Pulmonary artery endothelial cell (primary cell): Measurements from ENCODE around the gene TRAPPC2. TPM values are rescaled to one million over a fixed set of nuclear protein-coding genes. Genes with fewer than 3 reads are reported as not detected.
A peak's percentile ranks its signal among the peaks of the same experiment; 100 is the strongest.
"Not testable (repeated sequence)": the region's sequence is repeated elsewhere in the genome, so short reads cannot be mapped to it uniquely, and the experiment has no call there.

Experiments used
- DNase-seq: peaks from one replicate; pipeline ENCODE4 v3.0.0-alpha.2; 2011; ENCODE audit warnings: low read depth, low spot score
- total RNA-seq: library from RNA; depleted of rRNA; stranded (reverse); fragments of >200 nt; gene quantifications from 2 replicates; pipeline ENCODE4 v1.2.3, GENCODE V29; 2014

Gene TRAPPC2
- total RNA-seq, 1 donor from 2014 or later: 8.6 TPM

DNA sequence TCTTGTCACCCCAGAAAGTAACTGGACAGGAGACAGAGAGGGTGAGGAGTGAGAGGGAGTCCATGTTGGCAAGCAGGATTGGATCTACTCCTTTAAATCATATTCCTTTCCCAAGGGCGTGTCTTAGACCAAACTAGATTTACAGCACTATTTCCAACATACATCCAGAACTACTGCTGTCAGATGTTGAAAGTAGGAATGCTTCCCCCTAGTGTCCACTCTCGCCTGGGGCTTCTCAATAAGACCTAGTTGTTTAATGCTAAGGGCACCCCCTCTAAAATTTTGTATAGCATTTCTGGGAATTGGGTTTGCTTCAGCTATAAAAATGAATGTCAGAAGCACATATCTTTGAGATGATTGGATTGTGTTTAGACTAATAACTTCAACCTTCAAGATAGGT, 13.4 kb upstream of the TRAPPC2 start:
- peak; percentile 35 for DNase-seq

DNA sequence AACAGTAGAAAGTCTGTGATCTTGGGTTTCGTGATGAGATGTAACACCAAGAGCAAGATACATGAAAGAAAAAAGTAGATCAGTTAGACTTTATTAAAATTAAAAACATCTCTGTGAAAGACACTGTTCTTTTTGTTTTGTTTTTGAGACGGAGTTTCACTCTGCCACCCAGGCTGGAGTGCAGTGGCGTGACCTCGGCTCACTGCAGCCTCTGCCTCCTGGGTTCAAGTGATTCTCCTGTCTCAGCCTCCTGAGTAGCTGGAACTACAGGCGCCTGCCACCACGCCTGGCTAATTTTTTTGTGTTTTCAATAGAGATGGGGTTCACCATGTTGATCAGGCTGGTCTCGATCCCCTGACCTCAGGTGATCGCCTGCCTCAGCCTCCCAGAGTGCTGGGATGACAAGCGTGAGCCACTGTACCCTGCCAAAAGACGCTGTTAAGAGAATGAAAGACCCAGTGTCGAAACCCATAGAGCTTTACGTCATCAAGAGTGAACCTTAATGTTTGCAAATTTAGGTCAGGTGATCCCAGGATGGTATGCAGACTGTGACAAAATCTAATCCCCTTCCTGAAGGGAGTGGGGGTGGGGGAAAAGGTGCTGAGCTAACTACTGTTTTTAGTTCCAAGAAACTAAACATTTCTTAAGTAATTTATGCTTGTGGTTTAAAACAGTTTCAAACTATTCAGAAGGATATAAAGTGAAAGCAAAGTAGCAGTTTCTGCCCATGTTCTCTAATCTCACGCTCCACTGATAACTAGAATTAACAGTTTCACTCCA, 8.2 kb upstream of the TRAPPC2 start:
- DNase-seq: no peak

DNA sequence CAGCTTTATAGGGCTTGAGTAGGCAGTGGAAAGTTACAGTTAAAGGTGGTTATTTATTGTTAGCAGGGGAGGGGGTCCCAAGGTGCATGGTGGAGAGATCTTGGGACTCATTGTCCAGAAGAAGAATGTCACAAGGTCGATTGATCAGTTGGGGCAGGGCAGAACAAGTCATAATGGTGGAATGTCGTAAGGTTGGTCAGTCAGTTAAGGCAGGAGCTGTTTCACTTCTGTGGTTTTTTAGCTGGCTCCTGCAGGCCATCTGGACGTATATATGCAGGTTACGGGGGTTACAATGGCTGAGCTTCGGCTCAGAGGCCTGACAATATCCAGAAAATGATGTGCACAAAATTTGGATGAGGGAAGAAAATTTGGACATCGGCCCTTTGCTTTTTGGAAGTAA, 7.3 kb upstream of the TRAPPC2 start:
- no peak for DNase-seq

DNA sequence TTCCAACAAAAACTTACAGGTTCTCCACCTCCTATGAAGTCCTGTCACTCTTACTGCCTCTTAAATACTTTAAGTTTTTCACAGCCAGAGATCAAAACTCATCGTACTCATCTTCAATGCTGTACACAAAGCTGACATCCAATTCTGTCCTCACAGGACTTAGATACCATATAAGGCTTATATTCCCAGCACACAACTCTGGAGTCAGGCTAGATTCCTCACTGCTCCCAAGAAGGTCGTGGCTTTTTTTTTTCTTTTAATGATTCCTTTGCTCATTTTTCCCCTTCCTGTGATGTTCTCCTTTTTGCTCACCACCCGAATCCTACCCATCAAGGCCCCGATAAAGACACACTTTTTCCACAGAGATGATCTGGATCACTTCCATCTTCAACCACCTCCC, 914 bp downstream of the TRAPPC2 start:
- no peak for DNase-seq

DNA sequence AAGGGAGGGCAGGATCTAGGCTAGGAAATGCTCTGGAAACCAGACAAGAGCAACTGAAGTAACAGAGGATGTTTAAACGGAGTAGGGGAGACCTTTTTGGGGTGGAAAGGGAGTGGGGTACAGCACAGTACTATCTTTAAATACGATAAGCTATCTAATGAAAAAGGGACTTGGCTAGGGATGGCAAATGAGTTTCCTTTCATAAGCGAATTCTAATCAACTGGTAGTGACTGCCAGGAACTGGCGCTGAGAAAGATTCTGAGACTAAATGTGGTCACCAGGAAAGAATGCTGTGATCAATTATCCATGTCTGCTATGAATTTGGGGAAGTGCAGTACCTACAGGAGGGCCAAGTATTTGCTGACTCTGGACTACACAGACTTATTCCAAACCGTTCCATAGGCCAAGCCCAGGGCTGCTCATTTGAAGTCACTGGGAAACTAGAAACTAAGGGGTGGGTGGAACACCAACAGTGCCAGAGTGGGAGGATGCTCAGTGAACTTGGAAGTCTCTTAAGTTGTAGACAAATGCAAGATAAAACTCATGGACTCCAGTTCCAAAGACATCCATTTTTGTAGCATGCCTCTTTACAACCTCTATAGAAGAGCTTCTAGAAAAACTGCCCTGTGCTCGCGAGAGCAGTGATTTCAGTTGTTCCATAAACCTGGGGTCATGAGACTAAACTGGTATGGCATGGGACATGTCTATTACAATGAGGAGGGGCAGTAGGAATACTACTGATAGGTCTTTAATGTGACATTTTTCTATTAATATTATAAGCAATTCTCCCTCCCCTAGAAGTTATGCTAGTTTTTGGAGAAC, 2.0 kb downstream of the TRAPPC2 start:
- DNase-seq: no peak

DNA sequence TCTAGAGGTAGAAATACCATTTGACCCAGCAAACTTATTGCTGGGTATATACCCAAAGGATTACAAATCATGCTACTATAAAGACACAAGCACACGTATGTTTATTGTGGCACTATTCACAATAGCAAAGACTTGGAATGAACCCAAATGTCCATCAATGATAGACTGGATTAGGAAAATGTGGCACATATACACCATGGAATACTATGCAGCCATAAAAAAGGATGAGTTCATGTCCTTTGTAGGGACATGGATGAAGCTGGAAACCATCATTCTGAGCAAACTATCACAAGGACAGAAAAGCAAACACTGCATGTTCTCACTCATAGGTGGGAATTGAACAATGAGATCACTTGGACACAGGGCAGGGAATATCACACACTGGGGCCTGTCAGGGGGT, 3.9 kb downstream of the TRAPPC2 start:
- DNase-seq: not testable (repeated sequence)

DNA sequence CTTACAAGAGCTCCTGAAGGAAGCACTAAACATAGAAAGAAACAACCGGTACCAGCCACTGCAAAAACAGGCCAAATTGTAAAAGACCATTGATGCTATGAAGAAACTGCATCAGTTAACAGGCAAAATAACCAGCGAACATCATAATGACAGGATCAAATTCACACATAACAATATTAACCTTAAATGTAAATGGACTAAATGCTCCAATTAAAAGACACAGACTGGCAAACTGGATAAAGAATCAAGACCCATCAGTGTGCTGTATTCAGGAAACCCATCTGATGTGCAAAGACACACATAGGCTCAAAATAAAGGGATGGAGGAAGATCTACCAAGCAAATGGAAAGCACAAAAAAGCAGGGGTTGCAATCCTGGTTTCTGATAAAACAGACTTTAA, 7.8 kb downstream of the TRAPPC2 start:
- not testable (repeated sequence) for DNase-seq

DNA sequence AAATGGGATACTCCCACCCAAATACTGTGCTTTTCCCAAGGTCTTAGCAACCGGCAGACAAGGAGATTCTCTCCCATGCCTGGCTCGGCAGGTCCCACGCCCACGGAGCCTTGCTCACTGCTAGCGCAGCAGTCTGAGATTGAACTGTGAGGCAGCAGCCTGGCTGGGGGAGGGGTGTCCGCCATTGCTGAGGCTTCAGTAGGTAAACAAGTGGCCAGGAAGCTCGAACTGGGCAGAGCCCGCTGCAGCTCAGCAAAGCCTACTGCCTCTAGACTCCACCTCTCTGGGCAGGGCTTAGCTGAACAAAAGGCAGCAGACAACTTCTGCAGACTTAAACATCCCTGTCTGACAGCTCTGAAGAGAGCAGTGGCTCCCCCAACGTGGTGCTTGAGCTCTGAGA, 9.5 kb downstream of the TRAPPC2 start:
- not testable (repeated sequence) for DNase-seq

DNA sequence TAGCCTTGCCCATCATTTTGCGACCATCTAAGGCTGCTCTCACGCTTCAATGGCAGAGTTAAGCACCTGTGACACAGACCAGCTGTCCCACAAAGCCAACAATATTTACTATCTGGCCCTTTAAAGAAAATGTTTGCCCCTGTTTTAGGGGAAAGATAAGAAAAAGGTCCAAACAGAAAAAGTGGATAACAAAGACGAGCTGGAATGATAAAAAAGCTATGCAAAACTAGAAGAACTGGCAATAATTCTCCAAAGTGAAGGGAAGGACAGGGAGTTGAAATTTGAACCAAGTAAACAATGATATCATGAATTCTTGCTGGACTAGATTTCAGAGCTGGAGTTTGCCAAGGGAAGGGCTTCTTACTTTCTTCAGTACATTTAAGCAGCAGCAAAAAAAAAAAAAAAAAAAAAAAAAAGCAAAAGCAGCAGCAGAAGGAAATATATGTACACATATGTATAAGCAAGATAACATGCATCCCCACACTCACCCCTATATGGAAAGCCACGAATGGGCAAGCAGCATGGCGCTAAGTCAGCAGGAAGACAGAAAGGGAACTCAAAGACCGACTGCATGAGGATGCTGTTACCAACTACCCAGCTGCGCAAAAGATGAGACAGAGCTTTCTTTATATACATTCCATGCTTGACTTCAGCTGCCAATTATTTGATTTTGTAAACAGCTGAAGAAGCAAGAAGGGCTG, 12.5 kb downstream of the TRAPPC2 start:
- DNase-seq: no peak

DNA sequence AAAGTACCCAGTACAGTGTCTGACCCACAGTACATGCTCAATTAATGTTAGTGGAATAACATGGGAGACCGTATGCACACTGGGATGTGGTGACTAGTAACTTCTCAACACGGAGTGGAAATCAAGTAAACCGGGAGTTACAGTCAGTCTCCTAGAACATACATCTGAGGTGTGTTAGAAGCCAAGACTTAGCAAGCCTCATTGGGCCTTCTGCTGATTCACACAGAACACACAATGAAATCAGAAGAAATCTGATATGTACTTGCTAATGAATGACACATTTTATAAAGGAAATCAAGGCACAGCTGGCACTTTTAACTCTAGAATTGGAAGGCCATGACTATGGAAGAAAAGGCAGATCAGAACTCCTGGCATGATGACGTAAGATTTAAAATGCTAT, 13.0 kb downstream of the TRAPPC2 start:
- DNase-seq: no peak

DNA sequence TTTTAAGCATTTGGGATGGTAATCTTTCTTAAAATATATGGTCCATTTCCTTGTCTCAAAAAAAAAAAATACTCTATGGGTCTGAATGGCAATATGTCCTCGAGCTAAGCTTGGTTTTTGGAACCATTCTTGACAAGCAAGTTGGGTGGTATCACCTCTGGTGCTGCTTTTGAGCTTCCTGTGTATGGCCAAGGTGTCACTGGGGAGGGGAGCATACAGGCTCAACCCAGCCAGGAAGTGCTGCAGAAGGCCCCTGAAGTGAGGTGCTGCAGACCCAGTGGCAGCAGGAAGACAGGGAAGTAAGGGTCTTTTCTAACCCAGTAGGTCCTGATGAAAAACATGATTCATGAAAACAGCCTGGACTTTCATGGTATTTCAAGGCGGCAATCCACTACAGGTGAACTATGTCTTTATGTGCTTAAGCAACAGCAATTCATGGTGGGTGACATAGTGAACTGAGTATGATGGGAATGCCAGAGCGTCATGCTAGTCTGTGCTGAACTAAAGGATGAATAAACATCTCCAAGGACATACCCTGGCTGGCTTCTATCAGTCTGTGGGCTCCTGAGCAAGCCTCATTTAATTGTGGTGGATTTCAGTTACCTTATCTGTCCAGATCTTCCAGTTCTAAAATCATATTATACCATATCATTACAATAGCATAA, 15.1 kb downstream of the TRAPPC2 start:
- DNase-seq: no peak

DNA sequence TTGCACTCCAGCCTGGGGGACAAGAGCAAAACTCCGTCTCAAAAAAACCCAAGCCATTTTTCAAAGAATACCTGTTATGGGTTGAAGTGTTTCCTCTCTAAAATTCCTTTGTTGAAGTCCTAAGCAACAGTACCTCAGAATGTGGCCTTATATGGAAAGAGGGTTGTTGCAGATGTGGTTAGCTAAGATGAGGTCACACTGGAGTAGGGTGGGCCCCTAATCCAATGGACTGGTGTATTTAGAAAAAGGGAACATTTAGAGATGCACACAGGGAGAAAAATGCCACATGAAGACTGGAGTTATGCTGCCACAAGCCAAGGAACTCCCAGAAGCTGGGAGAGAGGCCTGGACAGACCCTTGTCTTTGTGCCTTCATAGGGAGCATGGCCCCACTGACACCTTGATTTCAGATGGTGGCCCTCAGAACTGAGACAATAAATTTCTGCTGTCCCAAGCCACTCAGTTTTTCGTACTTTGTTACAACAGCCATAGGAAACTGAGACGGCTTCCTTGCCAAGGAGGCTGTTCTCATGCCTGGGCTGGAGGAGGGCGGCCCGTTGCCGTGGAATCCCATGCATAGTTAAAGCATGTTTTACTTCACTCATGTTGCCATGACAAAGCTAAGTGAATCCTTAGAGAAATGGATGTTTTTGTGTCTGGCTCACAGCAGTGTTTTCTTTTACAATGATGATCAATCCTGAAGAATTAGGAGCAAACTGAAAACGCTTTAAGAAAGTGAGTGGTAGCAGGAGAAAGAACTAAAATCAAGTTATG, 16.5 kb downstream of the TRAPPC2 start:
- DNase-seq: no peak

DNA sequence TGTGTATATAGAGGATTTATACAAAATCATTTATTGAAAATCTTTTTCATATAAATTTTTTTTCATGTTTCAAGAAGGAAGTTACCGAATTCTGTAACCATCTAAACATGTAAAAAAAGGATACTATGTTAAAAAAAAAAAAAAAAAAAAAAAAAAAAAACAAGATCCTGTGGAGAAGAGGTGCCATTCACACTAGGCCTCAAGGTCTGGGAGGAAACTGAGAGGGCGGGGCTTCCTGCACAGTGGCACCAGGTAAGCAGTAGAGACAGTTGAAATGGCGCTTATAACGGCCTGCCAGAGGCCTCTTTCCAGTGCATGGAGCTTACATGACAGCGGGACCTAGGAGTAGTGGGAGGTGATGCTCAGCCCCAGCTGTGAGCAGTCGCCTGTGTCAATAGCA, 17.5 kb downstream of the TRAPPC2 start:
- no peak for DNase-seq

DNA sequence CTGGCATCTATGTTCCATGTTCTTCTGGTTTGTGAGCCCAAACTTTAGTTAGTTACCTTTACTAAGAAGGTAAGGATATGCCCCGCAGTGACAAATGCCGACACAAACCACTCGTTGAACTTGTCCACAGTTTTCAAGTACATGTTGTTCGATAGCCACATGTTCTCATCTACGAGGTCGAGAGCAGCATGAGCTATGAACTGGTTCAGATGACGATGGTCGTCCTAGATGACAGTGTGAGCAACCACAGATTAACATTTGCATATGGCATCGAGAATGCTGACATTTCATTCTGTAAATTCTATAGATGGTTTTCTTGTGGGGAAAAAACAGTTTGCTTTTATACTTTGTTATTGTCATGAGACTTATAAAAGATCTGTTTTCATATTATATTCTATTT, 18.0 kb downstream of the TRAPPC2 start:
- DNase-seq: no peak

DNA sequence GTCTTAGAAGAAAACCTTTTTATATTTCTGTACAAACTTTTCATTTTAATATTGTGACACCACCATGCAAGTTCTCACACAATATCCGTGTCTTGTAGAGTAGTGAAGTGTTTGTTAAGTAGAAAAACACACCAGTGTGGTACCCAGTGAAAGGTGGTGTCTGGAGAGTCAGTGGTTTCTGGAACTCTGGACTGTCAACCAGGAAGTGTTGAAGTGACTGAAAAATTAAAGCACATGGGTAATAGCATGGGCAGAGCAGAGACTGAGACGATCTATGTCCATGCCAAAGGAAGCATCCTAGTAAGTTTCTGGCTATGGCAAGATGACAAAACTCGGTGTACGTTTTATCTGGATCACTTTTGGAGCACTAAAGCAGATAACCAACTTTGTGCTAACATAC, 23.3 kb downstream of the TRAPPC2 start:
- DNase-seq: no peak

DNA sequence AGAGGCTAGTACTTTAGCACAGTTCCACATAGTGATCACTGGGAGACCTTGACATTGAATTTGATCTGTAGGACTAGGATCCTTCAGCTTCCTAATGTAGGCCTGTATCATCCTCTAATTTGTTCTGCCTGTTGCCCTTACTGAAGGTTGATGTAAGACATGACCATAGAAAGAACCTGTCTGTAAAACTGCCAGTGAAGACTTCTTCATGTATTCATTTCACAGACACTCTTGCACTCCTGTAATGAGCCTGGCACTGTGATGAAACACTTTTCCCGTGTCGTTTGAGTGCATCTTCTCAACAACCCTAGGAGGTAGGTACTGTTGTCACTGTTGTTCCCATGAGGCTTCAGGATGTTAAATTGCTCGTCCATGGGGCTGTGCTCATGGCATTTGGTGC, 30.8 kb downstream of the TRAPPC2 start:
- no peak for DNase-seq

DNA sequence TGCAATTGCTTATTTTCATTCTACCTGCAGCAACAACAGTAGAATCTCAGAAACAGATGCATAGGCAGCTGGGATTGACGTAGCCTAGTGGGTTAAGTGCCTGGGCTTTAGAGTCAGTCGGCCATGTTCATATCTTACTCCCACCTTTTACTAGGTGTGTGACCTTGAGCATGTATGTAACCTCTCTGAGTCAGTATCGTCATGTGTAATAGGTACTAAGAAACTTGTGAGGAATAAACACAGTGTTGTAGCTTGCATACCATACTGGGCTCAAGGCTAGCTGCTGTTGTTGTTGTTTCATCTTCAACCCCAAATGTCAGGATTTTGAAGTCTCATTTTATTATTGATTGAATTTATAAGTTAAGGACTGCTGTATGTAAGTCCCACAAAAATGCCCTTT, 31.3 kb downstream of the TRAPPC2 start:
- DNase-seq: no peak

DNA sequence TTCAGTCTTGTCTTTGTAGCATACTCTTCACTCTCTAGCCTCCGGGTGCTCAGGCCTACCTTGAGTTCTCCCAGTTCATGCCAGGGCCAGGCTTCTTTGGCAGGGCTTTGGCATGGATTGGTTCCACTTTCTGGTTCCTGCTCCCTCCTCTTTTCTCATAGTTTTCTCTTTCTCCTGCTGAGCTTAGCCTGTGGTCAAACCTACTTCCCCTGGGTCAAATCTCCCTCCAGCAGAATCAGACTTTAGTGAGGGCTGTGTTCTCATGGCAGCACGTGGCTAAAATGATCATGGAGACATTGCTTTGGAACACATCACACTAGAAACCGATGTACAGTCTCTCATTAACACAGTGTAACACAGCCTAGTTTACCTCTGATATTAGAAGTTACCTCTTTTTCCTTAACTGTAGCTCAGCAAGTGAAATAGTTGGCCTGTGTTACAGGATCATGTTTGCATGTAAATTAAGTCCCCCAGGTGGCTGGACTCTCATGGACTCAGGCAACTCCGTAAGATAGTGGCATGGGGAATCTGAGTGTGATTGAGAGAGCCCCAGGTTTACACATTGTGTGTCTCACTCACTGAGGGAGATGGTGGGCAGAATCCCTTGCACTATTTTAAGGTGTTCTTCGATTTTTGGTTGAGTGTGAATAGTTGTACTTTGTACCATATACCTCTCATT, 32.2 kb downstream of the TRAPPC2 start:
- no peak for DNase-seq

DNA sequence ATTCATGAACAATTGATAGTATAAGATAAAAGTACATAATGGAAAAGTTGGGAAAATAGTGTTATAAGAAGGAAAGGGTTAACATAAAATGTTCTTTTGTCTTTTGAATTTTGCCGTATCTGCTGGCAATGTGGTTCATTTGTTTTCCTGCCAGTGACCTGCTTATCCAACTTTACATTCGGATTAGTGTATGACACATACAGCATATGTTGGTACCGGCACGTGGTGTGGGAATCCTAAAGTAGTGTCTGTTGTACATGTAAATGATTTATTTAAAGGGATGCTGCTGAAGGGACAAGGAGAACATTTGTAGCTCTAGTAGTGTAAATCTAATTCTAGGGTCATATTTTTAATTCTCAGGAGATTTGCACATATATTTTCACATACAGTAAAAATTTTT, 34.0 kb downstream of the TRAPPC2 start:
- DNase-seq: no peak

DNA sequence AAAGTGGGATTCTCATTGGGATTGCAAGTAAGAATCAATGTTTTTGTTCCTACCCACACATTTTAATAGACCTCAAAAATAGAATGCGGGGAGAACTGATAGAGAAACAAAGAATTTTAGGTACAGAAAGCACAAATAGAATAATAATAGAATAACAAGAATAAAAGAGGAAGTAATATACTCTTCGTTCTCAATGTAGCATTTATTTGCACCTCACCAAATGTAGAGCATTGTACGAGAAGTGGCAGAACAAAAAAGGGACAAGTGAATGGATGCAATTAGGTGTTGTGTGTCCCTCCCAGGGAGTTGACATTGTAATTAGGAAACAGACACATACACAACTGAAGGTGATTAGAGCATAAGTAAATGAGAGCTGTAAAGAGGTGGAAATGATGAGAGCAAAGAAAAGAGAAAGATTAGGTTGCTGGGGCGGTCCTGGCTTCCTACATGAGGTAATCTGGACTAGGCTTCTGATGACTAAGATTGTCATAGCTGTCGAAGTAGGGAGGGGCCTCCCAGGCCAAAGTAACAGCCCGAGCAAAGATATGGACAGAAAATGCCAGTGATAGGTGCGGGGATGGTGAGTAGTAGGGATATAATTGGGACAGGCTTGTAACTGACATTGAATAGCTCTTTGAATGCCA, 35.1 kb downstream of the TRAPPC2 start:
- no peak for DNase-seq
